Natural killer cell (primary cell): ENCODE results near the gene EFCC1. TPM values are rescaled to one million over a fixed set of nuclear protein-coding genes. Genes with fewer than 3 reads are reported as not detected.
A peak's percentile ranks its signal among the peaks of the same experiment; 100 is the strongest.

ENCODE experiments used
- ATAC-seq, 3 donors: fragments of 150-1000 bp in 2 of 3; fragments of 200-7000 bp in 1 of 3; cut with Tn5 transposase; 1 replicate in 1 of 3; 2 replicates in 2 of 3; pipeline ENCODE4 v1.10.0; 2021; ENCODE audit warnings: mild to moderate bottlenecking in 2 of 3, moderate library complexity in 2 of 3
- DNase-seq, 2 donors: peaks; one replicate each; pipeline versions ENCODE4 v3.0.0 to v3.0.0-alpha.2; 2013 to 2021; ENCODE audit warnings: mixed read lengths in 1 of 2
- H3K27ac ChIP-seq: one replicate; pipeline ENCODE4 v1.5.1; 2013; ENCODE audit warnings: mild to moderate bottlenecking, low read length
- H3K27me3 ChIP-seq: one replicate; pipeline ENCODE4 v1.6.1; 2013; ENCODE audit warnings: low read length; ENCODE audit not compliant: control insufficient read depth, insufficient read depth
- H3K36me3 ChIP-seq: one replicate; pipeline ENCODE4 v1.6.1; 2013; ENCODE audit warnings: low read length; ENCODE audit not compliant: control insufficient read depth, insufficient read depth
- H3K4me1 ChIP-seq: one replicate; pipeline ENCODE4 v1.6.1; 2013; ENCODE audit warnings: low read length; ENCODE audit not compliant: control insufficient read depth, insufficient read depth
- H3K4me3 ChIP-seq: one replicate; pipeline ENCODE4 v1.5.1; 2013; ENCODE audit warnings: low read length
- H3K9me3 ChIP-seq: one replicate; pipeline ENCODE4 v1.6.1; 2013; ENCODE audit warnings: low read length; ENCODE audit not compliant: control insufficient read depth, insufficient read depth
- H3K27ac Mint-ChIP-seq, 2 donors: one replicate each; pipeline ENCODE4 v1.8.0; 2022; ENCODE audit warnings: mild to moderate bottlenecking in 2 of 2, mixed read lengths in 2 of 2, moderate library complexity in 1 of 2
- H3K27me3 Mint-ChIP-seq, 2 donors: one replicate each; pipeline ENCODE4 v1.8.0; 2022; ENCODE audit warnings: low read depth in 2 of 2, mixed read lengths in 2 of 2
- H3K36me3 Mint-ChIP-seq: one replicate; pipeline ENCODE4 v1.8.0; 2022; ENCODE audit warnings: mixed read lengths
- H3K4me1 Mint-ChIP-seq, 2 donors: one replicate each; pipeline ENCODE4 v1.8.0; 2022; ENCODE audit warnings: mixed read lengths in 2 of 2
- H3K4me3 Mint-ChIP-seq: one replicate; pipeline ENCODE4 v1.8.0; 2022; ENCODE audit warnings: mild to moderate bottlenecking, moderate library complexity, mixed read lengths
- H3K9me3 Mint-ChIP-seq, 2 donors: one replicate each; pipeline ENCODE4 v1.8.0; 2022; ENCODE audit warnings: mixed read lengths in 2 of 2
- WGBS: methylation state at CpG from one replicate; pipeline ENCODE4 v1.1.7; 2013; ENCODE audit warnings: missing lambda C conversion rate; ENCODE audit not compliant: insufficient coverage; 5-methylcytosine and 5-hydroxymethylcytosine counted together
- intact Hi-C: fragments of 100-400 bp; cut with micrococcal nuclease; formaldehyde crosslinking; loops from one replicate; pipeline ENCODE4 v1.14.2; 2022
- total RNA-seq, 4 donors: library from RNA; stranded (reverse); fragments of 120-200 nt in 1 of 4; gene quantifications; one replicate each; pipeline versions ENCODE4 v1.2.3 to v1.2.4, GENCODE V29; 2013 to 2022
- TF ChIP-seq, protein P1 (sequence below): fragments of 200-600 bp; IDR thresholded peaks from one replicate; pipeline ENCODE4 v1.8.0; 2022; ENCODE audit warnings: antibody characterized with exemption

Gene EFCC1
- total RNA-seq, 3 donors from 2014 or later (not counting 1 experiment from before 2014, with no cell fraction given): 0.28 to 0.70 TPM; not detected in 1

- peaks cover 41% of the 10 kb centered on the region for H3K4me1 ChIP-seq
- no peaks in the 10 kb centered on the region for H3K36me3 Mint-ChIP-seq
- TF ChIP-seq, protein P1, sequence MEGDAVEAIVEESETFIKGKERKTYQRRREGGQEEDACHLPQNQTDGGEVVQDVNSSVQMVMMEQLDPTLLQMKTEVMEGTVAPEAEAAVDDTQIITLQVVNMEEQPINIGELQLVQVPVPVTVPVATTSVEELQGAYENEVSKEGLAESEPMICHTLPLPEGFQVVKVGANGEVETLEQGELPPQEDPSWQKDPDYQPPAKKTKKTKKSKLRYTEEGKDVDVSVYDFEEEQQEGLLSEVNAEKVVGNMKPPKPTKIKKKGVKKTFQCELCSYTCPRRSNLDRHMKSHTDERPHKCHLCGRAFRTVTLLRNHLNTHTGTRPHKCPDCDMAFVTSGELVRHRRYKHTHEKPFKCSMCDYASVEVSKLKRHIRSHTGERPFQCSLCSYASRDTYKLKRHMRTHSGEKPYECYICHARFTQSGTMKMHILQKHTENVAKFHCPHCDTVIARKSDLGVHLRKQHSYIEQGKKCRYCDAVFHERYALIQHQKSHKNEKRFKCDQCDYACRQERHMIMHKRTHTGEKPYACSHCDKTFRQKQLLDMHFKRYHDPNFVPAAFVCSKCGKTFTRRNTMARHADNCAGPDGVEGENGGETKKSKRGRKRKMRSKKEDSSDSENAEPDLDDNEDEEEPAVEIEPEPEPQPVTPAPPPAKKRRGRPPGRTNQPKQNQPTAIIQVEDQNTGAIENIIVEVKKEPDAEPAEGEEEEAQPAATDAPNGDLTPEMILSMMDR: no peak
- H3K9me3 ChIP-seq: no peaks in the 10 kb centered on the region
- H3K27ac ChIP-seq: no peak overlapping the region
- ATAC-seq (no peak), DNase-seq (no peak)
- intact Hi-C loops: no loop called here
- H3K4me3 ChIP-seq: no peak overlapping the region
- no peaks in the 10 kb centered on the region for H3K36me3 ChIP-seq
- WGBS: over 99% methylated on average over 6 of the region's 6 CpGs
- H3K27me3 ChIP-seq: no peaks in the 10 kb centered on the region
- peaks cover 48 to 52% of the 10 kb centered on the region in 2 donors for H3K4me1 Mint-ChIP-seq
- H3K27me3 Mint-ChIP-seq: no peaks in the 10 kb centered on the region
- H3K27ac Mint-ChIP-seq: no peak overlapping the region
- no peaks in the 10 kb centered on the region for H3K9me3 Mint-ChIP-seq
- no peak overlapping the region for H3K4me3 Mint-ChIP-seq
These were observed 20.0 kb downstream of the EFCC1 start for GRCh38 chr3:129021140-129021551.

DNA sequence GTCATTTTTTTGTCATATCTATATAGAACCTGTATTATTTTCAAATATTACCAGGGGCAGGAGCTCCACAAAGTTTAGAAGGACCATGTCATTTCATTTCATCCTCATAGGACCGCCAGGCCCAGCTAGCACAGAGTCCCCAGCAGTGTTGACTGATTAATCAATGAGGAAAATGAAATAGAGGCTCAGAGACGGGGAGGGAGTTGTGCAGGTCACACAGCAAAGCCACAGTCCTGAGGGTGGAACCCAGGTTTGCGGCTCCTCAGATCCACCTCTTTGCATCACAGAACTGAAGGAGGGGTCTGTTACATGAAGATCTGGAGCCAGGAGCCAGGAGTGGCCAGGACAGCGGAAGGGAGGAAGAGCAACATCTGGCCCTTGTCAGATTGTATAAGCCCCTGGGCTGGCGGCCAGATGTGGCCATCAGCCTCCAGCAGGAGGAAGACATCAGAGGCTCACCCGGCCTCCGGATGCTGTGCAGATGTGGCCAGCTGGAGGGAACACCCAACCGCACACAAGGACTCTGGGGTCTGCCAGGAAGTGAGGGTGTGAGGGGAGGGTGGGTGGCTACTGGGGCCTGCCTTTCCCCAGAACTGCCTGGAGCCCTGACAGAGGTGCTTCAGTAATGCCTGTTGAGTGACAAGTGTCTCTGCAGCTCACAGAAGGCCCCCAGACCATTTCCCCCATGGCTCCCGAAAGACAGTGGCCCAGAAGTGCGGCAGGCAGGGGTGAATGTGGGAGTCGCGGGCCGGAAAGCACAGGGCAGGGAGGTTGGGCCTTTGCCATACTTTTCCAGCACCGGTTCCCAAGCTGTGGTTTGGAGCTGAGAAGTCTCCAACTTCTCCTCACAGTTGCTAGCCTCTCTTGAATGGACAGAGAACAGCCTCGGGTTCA lies 21.3 kb downstream of the EFCC1 start:
- ATAC-seq: no peak
- intact Hi-C loops: no loop called here
- H3K27ac ChIP-seq: peak overlapping the region; percentile 19
- Mint-ChIP-seq H3K36me3 (no peaks in the 10 kb centered on the region), H3K4me3 (peak overlapping the region; percentile 64), H3K4me1 (peaks cover 44 to 49% of the 10 kb centered on the region in 2 donors), H3K27me3 (no peaks in the 10 kb centered on the region), H3K9me3 (no peaks in the 10 kb centered on the region), H3K27ac (peak overlapping the region; percentile 87 to 89)
- H3K27me3 ChIP-seq: no peaks in the 10 kb centered on the region
- H3K36me3 ChIP-seq: no peaks in the 10 kb centered on the region
- TF ChIP-seq, protein P1: no peak
- H3K4me1 ChIP-seq: peaks cover 39% of the 10 kb centered on the region
- no peaks in the 10 kb centered on the region for H3K9me3 ChIP-seq
- H3K4me3 ChIP-seq: no peak overlapping the region
- WGBS: 56% methylated on average over 15 of the region's 15 CpGs
- DNase-seq: no peak

- Histone ChIP-seq H3K27me3 (no peaks in the 10 kb centered on the region), H3K36me3 (no peaks in the 10 kb centered on the region), H3K4me1 (peaks cover 37% of the 10 kb centered on the region), H3K27ac (peak overlapping the region; percentile 8), H3K9me3 (no peaks in the 10 kb centered on the region), H3K4me3 (no peak overlapping the region)
- 92% methylated on average over 1 of the region's 1 CpG for WGBS
- Mint-ChIP-seq H3K27me3 (no peaks in the 10 kb centered on the region), H3K4me1 (peaks cover 39 to 45% of the 10 kb centered on the region in 2 donors), H3K27ac (peak overlapping the region; percentile 87 to 89), H3K36me3 (no peaks in the 10 kb centered on the region), H3K9me3 (no peaks in the 10 kb centered on the region), H3K4me3 (peak overlapping the region; percentile 31)
- ATAC-seq (no peak), DNase-seq (no peak)
- intact Hi-C loops: no loop called here
- TF ChIP-seq, protein P1: no peak
These were observed 21.9 kb downstream of the EFCC1 start for GRCh38 chr3:129023008-129023358.
